Stimulated activated CD4-positive, alpha-beta T cell treated with anti-CD3 and anti-CD28 coated beads, Interleukin-4, amount 100 ng/mL, for 4 hours (primary cell): ENCODE measurements around the gene GALNT12.

ENCODE experiments used
- DNase-seq, 2 experiments: peaks; one replicate each; pipeline ENCODE4 v3.0.0-alpha.2; 2020

GALNT12 gene

GRCh38 chr9:98882569-98882923 is 75.1 kb downstream of the GALNT12 start:
- no peak for DNase-seq

- DNase-seq: no peak
These were observed 75.8 kb downstream of the GALNT12 start for GRCh38 chr9:98883276-98883675.

GRCh38 chr9:98884849-98885248 is 77.4 kb downstream of the GALNT12 start:
- no peak for DNase-seq

GRCh38 chr9:98885575-98886295 is 78.3 kb downstream of the GALNT12 start:
- DNase-seq: no peak

GRCh38 chr9:98886691-98887229 is 79.3 kb downstream of the GALNT12 start:
- no peak for DNase-seq

- no peak for DNase-seq
These were observed 80.5 kb downstream of the GALNT12 start for GRCh38 chr9:98887918-98888510.

GRCh38 chr9:98888801-98889421 is 81.4 kb downstream of the GALNT12 start:
- no peak for DNase-seq

- no peak for DNase-seq
These were observed 82.8 kb downstream of the GALNT12 start for GRCh38 chr9:98890256-98890655.

- DNase-seq: no peak
These were observed 84.8 kb downstream of the GALNT12 start for GRCh38 chr9:98892288-98892687.

GRCh38 chr9:98892690-98893089 is 85.2 kb downstream of the GALNT12 start:
- DNase-seq: no peak

GRCh38 chr9:98894171-98894570 is 86.7 kb downstream of the GALNT12 start:
- DNase-seq: no peak

GRCh38 chr9:98894761-98895160 is 87.3 kb downstream of the GALNT12 start:
- no peak for DNase-seq

GRCh38 chr9:98896632-98897031 is 89.2 kb downstream of the GALNT12 start:
- no peak for DNase-seq

GRCh38 chr9:98897745-98898144 is 90.3 kb downstream of the GALNT12 start:
- DNase-seq: no peak

- DNase-seq: no peak
These were observed 92.1 kb downstream of the GALNT12 start for GRCh38 chr9:98899408-98900056.
